Fibroblast of upper back skin (primary cell): ENCODE results near the gene LMBR1.
"Not testable (repeated sequence)": the region's sequence is repeated elsewhere in the genome, so short reads cannot be mapped to it uniquely, and the experiment has no call there.

Experiments used
- DNase-seq: peaks from one replicate; pipeline ENCODE4 v3.0.0-alpha.2; 2013

The LMBR1 gene

GRCh38 chr7:156892821-156893706 is at the start of gene LMBR1:
LMBR1 (minus strand) TSS chr7:156893183; CDS start chr7:156892993, 190 bp downstream.
- peak; percentile 93 for DNase-seq

- no peak for DNase-seq
Measured at GRCh38 chr7:156942708-156943090, 49.7 kb upstream of the LMBR1 start.

GRCh38 chr7:156941393-156942182 is 48.6 kb upstream of the LMBR1 start:
- DNase-seq: no peak

GRCh38 chr7:156940421-156941122 is 47.6 kb upstream of the LMBR1 start:
- DNase-seq: no peak

- not testable (repeated sequence) for DNase-seq
Measured at GRCh38 chr7:156936766-156937165, 43.8 kb upstream of the LMBR1 start.

GRCh38 chr7:156935250-156935649 is 42.3 kb upstream of the LMBR1 start:
- DNase-seq: no peak

GRCh38 chr7:156932006-156932405 is 39.0 kb upstream of the LMBR1 start:
- no peak for DNase-seq

- no peak for DNase-seq
Measured at GRCh38 chr7:156929789-156930539, 37.0 kb upstream of the LMBR1 start.

GRCh38 chr7:156928406-156928747 is 35.4 kb upstream of the LMBR1 start:
- DNase-seq: no peak

- no peak for DNase-seq
Measured at GRCh38 chr7:156927571-156928405, 34.8 kb upstream of the LMBR1 start.

- DNase-seq: not testable (repeated sequence)
Measured at GRCh38 chr7:156925821-156926220, 32.8 kb upstream of the LMBR1 start.

- DNase-seq: not testable (repeated sequence)
Measured at GRCh38 chr7:156922304-156922703, 29.3 kb upstream of the LMBR1 start.

GRCh38 chr7:156920487-156921373 is 27.7 kb upstream of the LMBR1 start:
- not testable (repeated sequence) for DNase-seq

- no peak for DNase-seq
Measured at GRCh38 chr7:156920076-156920475, 27.1 kb upstream of the LMBR1 start.

GRCh38 chr7:156919132-156919713 is 26.2 kb upstream of the LMBR1 start:
- no peak for DNase-seq

- DNase-seq: no peak
Measured at GRCh38 chr7:156918635-156919034, 25.7 kb upstream of the LMBR1 start.

- DNase-seq: not testable (repeated sequence)
Measured at GRCh38 chr7:156909574-156910252, 16.7 kb upstream of the LMBR1 start.

- DNase-seq: peak; percentile 16
Measured at GRCh38 chr7:156907656-156908055, 14.7 kb upstream of the LMBR1 start.

GRCh38 chr7:156906200-156906649 is 13.2 kb upstream of the LMBR1 start:
- DNase-seq: no peak
